HG03558 (cell line): ENCODE measurements around the gene PLEKHF1.

Experiments
- ATAC-seq: cut with Tn5 transposase; IDR thresholded peaks from one replicate; pipeline ENCODE4 v1.9.1; 2021; ENCODE audit warnings: moderate number of reproducible peaks; ENCODE audit not compliant: unreplicated experiment; ENCODE audit errors: extremely low read depth

Gene PLEKHF1

GRCh38 chr19:29634002-29634401, 31.3 kb upstream of the PLEKHF1 start:
- ATAC-seq: no peak

GRCh38 chr19:29634423-29635130, 30.7 kb upstream of the PLEKHF1 start:
- no peak for ATAC-seq

GRCh38 chr19:29635963-29636362, 29.3 kb upstream of the PLEKHF1 start:
- no peak for ATAC-seq

- ATAC-seq: no peak
Measured at GRCh38 chr19:29636553-29637360, 28.5 kb upstream of the PLEKHF1 start.

GRCh38 chr19:29639086-29639485, 26.2 kb upstream of the PLEKHF1 start:
- no peak for ATAC-seq

- no peak for ATAC-seq
Measured at GRCh38 chr19:29640231-29640630, 25.0 kb upstream of the PLEKHF1 start.

GRCh38 chr19:29641597-29641996, 23.7 kb upstream of the PLEKHF1 start:
- ATAC-seq: no peak

- no peak for ATAC-seq
Measured at GRCh38 chr19:29643361-29643935, 21.8 kb upstream of the PLEKHF1 start.

- no peak for ATAC-seq
Measured at GRCh38 chr19:29644210-29644609, 21.1 kb upstream of the PLEKHF1 start.

GRCh38 chr19:29645491-29645867, 19.8 kb upstream of the PLEKHF1 start:
- ATAC-seq: no peak

GRCh38 chr19:29645911-29646310, 19.4 kb upstream of the PLEKHF1 start:
- ATAC-seq: no peak

- no peak for ATAC-seq
Measured at GRCh38 chr19:29650772-29651387, 14.4 kb upstream of the PLEKHF1 start.

GRCh38 chr19:29651622-29652394, 13.5 kb upstream of the PLEKHF1 start:
- no peak for ATAC-seq

GRCh38 chr19:29653398-29653797, 11.9 kb upstream of the PLEKHF1 start:
- ATAC-seq: no peak

GRCh38 chr19:29655648-29656335, 9.5 kb upstream of the PLEKHF1 start:
- no peak for ATAC-seq

GRCh38 chr19:29658221-29658991, 6.9 kb upstream of the PLEKHF1 start:
- ATAC-seq: no peak

- no peak for ATAC-seq
Measured at GRCh38 chr19:29660835-29661234, 4.4 kb upstream of the PLEKHF1 start.

GRCh38 chr19:29662278-29662603, 3.0 kb upstream of the PLEKHF1 start:
- ATAC-seq: no peak
